ENCODE measurements around the gene MRPL51.

Gene MRPL51

DNA sequence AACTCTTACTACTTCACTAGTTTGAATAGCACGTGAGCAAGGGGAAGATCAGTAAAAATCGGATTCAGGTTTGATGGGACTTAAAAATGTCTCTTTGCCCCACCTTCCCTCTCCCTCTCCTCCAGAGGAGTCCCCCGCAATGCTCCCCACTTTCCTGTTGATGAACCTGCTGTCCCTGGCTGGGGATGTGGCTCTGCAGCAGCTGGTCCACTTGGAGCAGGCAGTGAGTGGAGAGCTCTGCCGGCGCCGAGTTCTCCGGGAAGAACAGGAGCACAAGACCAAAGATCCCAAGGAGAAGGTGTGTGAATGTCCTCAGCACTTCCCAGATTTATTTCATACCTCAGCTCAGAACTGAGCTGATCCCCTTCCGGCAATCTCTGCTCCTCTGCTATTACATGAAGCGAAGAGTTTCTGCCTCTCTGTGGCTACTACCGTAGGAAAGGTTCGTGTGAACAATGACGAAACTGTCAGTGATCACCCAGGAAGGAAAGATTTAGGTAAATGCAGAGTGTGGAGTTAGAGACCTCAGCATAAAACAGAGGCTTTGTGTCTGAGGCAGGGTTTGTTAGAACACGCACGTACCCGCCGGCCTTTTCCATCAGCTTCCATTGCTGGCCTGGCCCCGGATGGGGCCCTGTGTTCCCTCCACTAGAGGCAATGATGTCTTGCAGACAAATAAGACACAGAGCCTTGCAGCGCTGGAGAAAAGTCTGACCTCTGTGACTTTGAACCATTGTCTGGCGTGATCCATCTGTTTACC is 33.9 kb upstream of the MRPL51 start:
- Histone ChIP-seq H3K27ac (ENCODE audit: low read length) (no peak overlapping the region), H3K27me3 (ENCODE audit: insufficient read depth, low read length, poor library complexity) (no peaks in the 10 kb centered on the region), H3K4me1 (ENCODE audit: insufficient read depth, low read length) (peaks cover 14% of the 10 kb centered on the region), H2AFZ (ENCODE audit: low read depth, low read length) (no peak overlapping the region), H3K9me3 (ENCODE audit: insufficient read depth, low read length, severe bottlenecking) (no peaks in the 10 kb centered on the region), H4K20me1 (ENCODE audit: insufficient read depth, low read length) (0 out of 2 replicates have a peak, but pooled peaks cover 2% of the 10 kb centered on the region), H3K4me3 (ENCODE audit: low read depth in 1 of 2, low read length in 2 of 2) (no peak overlapping the region), H3K9ac (ENCODE audit: low read depth, low read length) (no peak overlapping the region), H3K36me3 (ENCODE audit: insufficient read depth, low read length) (peaks cover 90% of the 10 kb centered on the region), H3K79me2 (ENCODE audit: insufficient read depth, low read length) (peaks cover 3% of the 10 kb centered on the region), H3K4me2 (ENCODE audit: insufficient read depth, low read length) (no peak overlapping the region)
- DNase-seq: no peak
- no peak for ATAC-seq (ENCODE audit: insufficient read depth, low read depth)
- TF ChIP-seq EZH2 (IDR thresholded peaks at IDR 0.05; ENCODE audit: borderline replicate concordance, low read depth, low read length, severe bottlenecking): no peak
- TF ChIP-seq, protein P1, sequence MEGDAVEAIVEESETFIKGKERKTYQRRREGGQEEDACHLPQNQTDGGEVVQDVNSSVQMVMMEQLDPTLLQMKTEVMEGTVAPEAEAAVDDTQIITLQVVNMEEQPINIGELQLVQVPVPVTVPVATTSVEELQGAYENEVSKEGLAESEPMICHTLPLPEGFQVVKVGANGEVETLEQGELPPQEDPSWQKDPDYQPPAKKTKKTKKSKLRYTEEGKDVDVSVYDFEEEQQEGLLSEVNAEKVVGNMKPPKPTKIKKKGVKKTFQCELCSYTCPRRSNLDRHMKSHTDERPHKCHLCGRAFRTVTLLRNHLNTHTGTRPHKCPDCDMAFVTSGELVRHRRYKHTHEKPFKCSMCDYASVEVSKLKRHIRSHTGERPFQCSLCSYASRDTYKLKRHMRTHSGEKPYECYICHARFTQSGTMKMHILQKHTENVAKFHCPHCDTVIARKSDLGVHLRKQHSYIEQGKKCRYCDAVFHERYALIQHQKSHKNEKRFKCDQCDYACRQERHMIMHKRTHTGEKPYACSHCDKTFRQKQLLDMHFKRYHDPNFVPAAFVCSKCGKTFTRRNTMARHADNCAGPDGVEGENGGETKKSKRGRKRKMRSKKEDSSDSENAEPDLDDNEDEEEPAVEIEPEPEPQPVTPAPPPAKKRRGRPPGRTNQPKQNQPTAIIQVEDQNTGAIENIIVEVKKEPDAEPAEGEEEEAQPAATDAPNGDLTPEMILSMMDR (IDR thresholded peaks at IDR 0.05; ENCODE audit: borderline replicate concordance, extremely low read depth, low read length, poor library complexity, severe bottlenecking): no peak

DNA sequence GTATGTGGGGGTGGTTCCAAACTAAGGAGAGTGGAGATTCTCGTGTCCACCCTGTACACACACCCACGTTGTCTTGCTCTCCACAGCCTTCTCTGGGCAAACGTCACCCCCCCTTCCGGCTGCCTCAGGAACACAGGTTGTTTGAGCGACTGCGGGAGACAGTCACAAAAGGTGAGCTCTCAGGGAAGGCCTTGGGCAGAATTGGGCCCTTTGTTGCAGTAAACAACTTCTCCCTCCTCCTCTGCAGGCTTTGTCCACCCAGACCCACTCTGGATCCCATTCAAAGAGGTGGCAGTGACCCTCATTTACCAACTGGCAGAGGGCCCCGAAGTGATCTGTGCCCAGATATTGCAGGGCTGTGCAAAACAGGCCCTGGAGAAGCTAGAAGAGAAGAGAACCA is 33.1 kb upstream of the MRPL51 start:
- Histone ChIP-seq H3K4me2 (ENCODE audit: insufficient read depth, low read length) (no peak overlapping the region), H3K4me3 (ENCODE audit: low read depth in 1 of 2, low read length in 2 of 2) (no peak overlapping the region), H3K4me1 (ENCODE audit: insufficient read depth, low read length) (peaks cover 7% of the 10 kb centered on the region; the same call in 1 of the 2 replicates), H3K9me3 (ENCODE audit: insufficient read depth, low read length, severe bottlenecking) (no peaks in the 10 kb centered on the region), H2AFZ (ENCODE audit: low read depth, low read length) (no peak overlapping the region), H3K27me3 (ENCODE audit: insufficient read depth, low read length, poor library complexity) (no peaks in the 10 kb centered on the region), H4K20me1 (ENCODE audit: insufficient read depth, low read length) (0 out of 2 replicates have a peak, but pooled peaks cover 2% of the 10 kb centered on the region), H3K36me3 (ENCODE audit: insufficient read depth, low read length) (peaks cover 95% of the 10 kb centered on the region), H3K9ac (ENCODE audit: low read depth, low read length) (no peak overlapping the region), H3K79me2 (ENCODE audit: insufficient read depth, low read length) (no peaks in the 10 kb centered on the region), H3K27ac (ENCODE audit: low read length) (no peak overlapping the region)
- no peak for DNase-seq
- TF ChIP-seq, protein P1 (IDR thresholded peaks at IDR 0.05; ENCODE audit: borderline replicate concordance, extremely low read depth, low read length, poor library complexity, severe bottlenecking): no peak
- no peak for TF ChIP-seq EZH2 (IDR thresholded peaks at IDR 0.05; ENCODE audit: borderline replicate concordance, low read depth, low read length, severe bottlenecking)
- no peak for ATAC-seq (ENCODE audit: insufficient read depth, low read depth)

DNA sequence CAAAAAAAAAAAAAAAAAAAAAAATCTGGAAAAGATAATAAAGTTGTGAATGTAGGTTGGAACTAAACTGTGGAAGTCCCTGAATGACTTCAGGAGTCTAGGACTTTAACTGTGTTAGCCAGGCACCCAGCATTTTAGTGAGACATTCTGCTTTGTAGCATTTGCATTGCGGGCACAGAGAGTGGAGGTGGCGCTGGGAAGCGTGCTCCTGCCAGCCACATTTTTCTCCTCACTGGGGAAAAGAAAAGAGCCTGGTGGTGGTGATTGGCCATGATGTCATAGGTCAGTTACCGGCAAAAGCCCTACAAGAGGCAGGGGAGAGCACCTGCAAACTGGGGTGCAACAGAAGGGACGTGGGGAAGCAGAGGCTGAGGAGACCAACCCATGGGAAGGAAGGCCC is 31.6 kb upstream of the MRPL51 start:
- no peaks in the 10 kb centered on the region for H3K27me3 ChIP-seq (ENCODE audit: insufficient read depth, low read length, poor library complexity)
- no peak overlapping the region for H2AFZ ChIP-seq (ENCODE audit: low read depth, low read length)
- no peak overlapping the region for H3K4me2 ChIP-seq (ENCODE audit: insufficient read depth, low read length)
- peaks cover 95% of the 10 kb centered on the region for H3K36me3 ChIP-seq (ENCODE audit: insufficient read depth, low read length)
- H4K20me1 ChIP-seq (ENCODE audit: insufficient read depth, low read length): 0 out of 2 replicates have a peak, but pooled peaks cover 2% of the 10 kb centered on the region
- no peak overlapping the region for H3K4me3 ChIP-seq (ENCODE audit: low read depth in 1 of 2, low read length in 2 of 2)
- H3K9ac ChIP-seq (ENCODE audit: low read depth, low read length): no peak overlapping the region
- DNase-seq (no peak), ATAC-seq (ENCODE audit: insufficient read depth, low read depth) (no peak)
- H3K4me1 ChIP-seq (ENCODE audit: insufficient read depth, low read length): no peaks in the 10 kb centered on the region
- TF ChIP-seq, protein P1 (IDR thresholded peaks at IDR 0.05; ENCODE audit: borderline replicate concordance, extremely low read depth, low read length, poor library complexity, severe bottlenecking): no peak
- no peak for TF ChIP-seq EZH2 (IDR thresholded peaks at IDR 0.05; ENCODE audit: borderline replicate concordance, low read depth, low read length, severe bottlenecking)
- H3K27ac ChIP-seq (ENCODE audit: low read length): no peak overlapping the region
- no peaks in the 10 kb centered on the region for H3K79me2 ChIP-seq (ENCODE audit: insufficient read depth, low read length)
- no peaks in the 10 kb centered on the region for H3K9me3 ChIP-seq (ENCODE audit: insufficient read depth, low read length, severe bottlenecking)

Measured in DND-41 (cell line).